Measurements from ENCODE around the gene ENTREP3. TPM values are rescaled to one million over a fixed set of nuclear protein-coding genes. Genes with fewer than 3 reads are reported as not detected.
"Not testable (repeated sequence)": the region's sequence is repeated elsewhere in the genome, so short reads cannot be mapped to it uniquely, and the experiment has no call there.

The ENTREP3 gene
- total and polyA plus RNA-seq, 11 donors: 5.1 to 24.4 (median 12.8) TPM

DNA sequence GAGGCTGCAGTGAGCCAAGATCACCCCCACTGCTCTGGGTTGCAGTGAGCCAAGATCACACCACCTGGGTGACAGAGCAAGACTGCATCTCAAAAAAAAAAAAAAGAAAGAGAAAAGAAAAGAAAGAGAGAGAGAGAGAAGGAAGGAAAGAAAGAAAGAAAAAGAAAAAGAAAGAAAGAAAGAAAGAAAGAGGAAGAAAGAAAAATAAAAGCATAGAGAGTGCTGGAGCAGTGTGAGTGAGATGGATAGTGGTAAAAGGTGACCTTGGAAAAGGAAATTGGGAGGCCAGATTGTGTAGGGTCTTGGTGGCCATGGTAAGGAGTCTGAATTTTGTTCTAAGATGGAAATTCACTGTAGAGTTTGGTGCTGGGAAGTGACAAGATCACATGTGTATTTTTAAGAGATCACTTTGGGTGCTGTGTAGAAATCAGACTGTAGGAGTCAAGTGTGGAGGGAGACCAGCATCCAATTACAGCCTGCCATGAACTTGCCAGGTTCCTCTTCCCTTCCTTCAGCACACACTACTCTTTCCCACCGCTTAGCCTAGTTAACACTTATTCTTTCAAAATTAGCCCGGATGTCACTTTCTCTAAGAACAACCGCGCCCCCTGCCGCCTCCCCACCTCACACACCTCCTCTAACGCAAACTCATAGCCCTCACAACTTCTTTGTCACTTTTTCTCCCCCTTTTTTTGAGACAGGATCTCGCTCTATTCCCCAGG is 28.9 kb downstream of the ENTREP3 start:
- peaks cover 0 to 63% (median 16%) of the 10 kb centered on the region in 12 donors for H3K4me1 ChIP-seq
- DNase-seq (peak; percentile 63 to 78 (median 70)), ATAC-seq (peak; percentile 23 to 52 (median 44))
- no peaks in the 10 kb centered on the region for H3K36me3 ChIP-seq
- H3K9me3 ChIP-seq: no peaks in the 10 kb centered on the region
- TF ChIP-seq POLR2A (IDR thresholded peaks at IDR 0.05) (no peak), CTCF (IDR thresholded peaks at IDR 0.05) (peak; percentile 10 to 65 (median 60))
- intact Hi-C loops (cut with DNase I): loop anchor here in 8 of 10 donors (1.0 to 10.0 kb wide), 6 partner anchors 17 to 52 kb away; partner anchors contain the start of genes KRTCAP2 (in 2 of the 8), MTX1 (in 2 of the 8), TRIM46 (in 2 of the 8) and THBS3 (in 1 of the 8)
- H3K27ac ChIP-seq: peak overlapping the region; percentile 24 to 92 (median 87)
- no peaks in the 10 kb centered on the region for H3K27me3 ChIP-seq
- WGBS, 4 donors: 0 to 1% (median 0%) methylated on average over 7 of the region's 7 CpGs
- peak overlapping the region; percentile 15 to 77 (median 62) for H3K4me3 ChIP-seq

DNA sequence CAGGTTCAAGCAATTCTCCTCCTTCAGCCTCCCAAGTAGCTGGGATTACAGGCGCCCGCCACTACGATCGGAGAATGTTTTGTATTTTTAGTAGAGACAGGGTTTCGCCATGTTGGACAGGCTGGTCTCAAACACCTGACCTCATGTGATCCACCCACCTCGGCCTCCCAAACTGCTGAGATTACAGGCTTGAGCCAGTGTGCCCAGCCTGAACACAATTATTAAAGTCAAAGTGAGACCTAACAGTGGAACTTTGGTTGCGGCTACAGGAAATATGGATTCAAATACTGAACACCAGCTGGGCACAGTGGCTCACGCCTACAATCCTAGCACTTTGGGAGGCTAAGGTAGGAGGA is 29.9 kb downstream of the ENTREP3 start:
- H3K27me3 ChIP-seq, H3K36me3 ChIP-seq, H3K4me3 ChIP-seq, H3K9me3 ChIP-seq, ATAC-seq, DNase-seq: not testable (repeated sequence)
- intact Hi-C loops (cut with DNase I): loop anchor here in 7 of 10 donors (2.0 to 10.0 kb wide), 3 partner anchors 48 to 51 kb away; partner anchors contain the start of genes KRTCAP2 (in 2 of the 7) and TRIM46 (in 2 of the 7)
- Histone ChIP-seq H3K27ac (peak overlapping the region in 2 of 12 donors; percentile 89 to 92), H3K4me1 (peaks cover 0 to 71% (median 16%) of the 10 kb centered on the region in 12 donors)
- WGBS, 4 donors: 97 to 99% (median 98%) methylated on average over 8 of the region's 8 CpGs

- peaks cover 0 to 85% (median 18%) of the 10 kb centered on the region in 12 donors for H3K4me1 ChIP-seq
- H3K9me3 ChIP-seq: no peaks in the 10 kb centered on the region
- DNase-seq (no peak), ATAC-seq (no peak)
- TF ChIP-seq POLR2A (IDR thresholded peaks at IDR 0.05) (no peak), CTCF (IDR thresholded peaks at IDR 0.05) (no peak)
- H3K27me3 ChIP-seq: no peaks in the 10 kb centered on the region
- no peak overlapping the region for H3K4me3 ChIP-seq
- WGBS, 4 donors: 80 to 89% (median 86%) methylated on average over 7 of the region's 7 CpGs
- H3K36me3 ChIP-seq: no peaks in the 10 kb centered on the region
- peak overlapping the region in 1 of 12 donors; percentile 1 for H3K27ac ChIP-seq
- intact Hi-C loops (cut with DNase I): loop anchor here in 2 of 10 donors (10.0 kb wide), 1 partner anchor 48 kb away; the partner anchor contains the start of genes KRTCAP2 (in 2 of the 2) and TRIM46 (in 2 of the 2)
Measured at GRCh38 chr1:155223047-155223446, 32.2 kb downstream of the ENTREP3 start.

DNA sequence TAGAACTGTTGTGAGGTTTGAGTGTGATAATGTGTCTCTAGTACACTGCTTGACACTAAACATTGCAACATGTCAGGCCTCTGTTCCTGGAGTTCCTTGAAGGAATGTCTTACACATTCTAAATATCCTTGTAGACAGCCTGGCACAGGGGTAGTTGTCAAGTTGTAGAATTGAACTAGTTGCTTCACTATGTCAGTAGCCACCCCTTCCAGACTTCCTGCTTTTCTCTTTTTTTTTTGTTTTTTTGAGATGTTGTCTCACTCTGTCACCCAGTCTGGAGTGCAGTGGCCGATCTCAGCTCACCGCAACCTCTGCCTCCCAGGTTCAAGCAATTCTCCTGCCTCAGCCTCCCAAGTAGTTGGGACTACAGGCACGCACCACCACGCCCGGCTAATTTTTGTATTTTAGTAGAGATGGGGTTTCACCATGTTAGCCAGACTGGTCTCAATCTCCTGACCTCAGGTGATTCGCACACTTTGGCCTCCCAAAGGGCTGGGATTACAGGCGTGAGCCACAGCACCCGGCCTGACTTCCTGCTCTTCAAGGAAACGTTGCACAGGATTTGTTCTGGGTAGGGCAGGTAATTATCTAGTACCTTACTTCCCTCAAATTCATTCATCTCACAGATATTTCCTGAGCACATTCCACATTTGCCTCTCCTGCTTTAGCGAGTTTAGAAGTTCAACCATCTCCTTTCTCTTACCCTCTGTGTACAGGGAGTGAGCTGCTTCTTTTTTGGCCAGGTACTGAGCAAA is 34.9 kb downstream of the ENTREP3 start:
- not testable (repeated sequence) for H3K27me3 ChIP-seq, H3K9me3 ChIP-seq, H3K36me3 ChIP-seq, ATAC-seq, H3K4me3 ChIP-seq
- H3K4me1 ChIP-seq: peaks cover 0 to 63% (median 4%) of the 10 kb centered on the region in 12 donors
- peak overlapping the region in 1 of 12 donors; percentile 65 for H3K27ac ChIP-seq
- intact Hi-C loops (cut with DNase I): loop anchor here in 2 of 10 donors (10.0 kb wide), 1 partner anchor 46 kb away; the partner anchor contains the start of genes KRTCAP2 (in 2 of the 2) and TRIM46 (in 2 of the 2)
- 85 to 91% (median 88%) methylated on average over 10 of the region's 10 CpGs for WGBS, 4 donors
- peak in 1 of 5 donors; percentile 2 for DNase-seq

Measured in heart left ventricle (tissue), 16 donors.